HepG2 (cell line): ENCODE measurements around the gene PCIF1. TPM values are rescaled to one million over a fixed set of nuclear protein-coding genes. Genes with fewer than 3 reads are reported as not detected.

Experiments used
- FOXA1 ChIP-seq, 2 experiments: fragments of 450-650 bp in 1 of 2; sonication (generic) in 1 of 2; formaldehyde crosslinking in 1 of 2; IDR thresholded peaks; 2 replicates each; pipeline versions ENCODE4 v1.4.0 to v1.6.1; 2016 to 2020; ENCODE audit warnings: missing genetic modification reagents in 1 of 2
- KDM5B ChIP-seq: sonication (generic); formaldehyde crosslinking; IDR thresholded peaks from 2 replicates; pipeline ENCODE4 v1.4.0; 2020; ENCODE audit warnings: missing genetic modification reagents, mild to moderate bottlenecking, borderline replicate concordance
- MIER2 ChIP-seq: IDR thresholded peaks from 2 replicates; pipeline ENCODE4 v1.6.1; 2016; ENCODE audit warnings: missing biosample characterization, missing genetic modification reagents
- NR2C2 ChIP-seq: sonication (generic); formaldehyde crosslinking; IDR thresholded peaks from 2 replicates; pipeline ENCODE4 v1.4.0; 2020; ENCODE audit warnings: missing genetic modification reagents, mild to moderate bottlenecking, moderate library complexity, borderline replicate concordance
- PHB2 ChIP-seq: fragments of 450-650 bp; IDR thresholded peaks from 2 replicates; pipeline ENCODE4 v1.6.1; 2018; ENCODE audit not compliant: partially characterized antibody
- ZBTB21 ChIP-seq: sonication (generic); formaldehyde crosslinking; IDR thresholded peaks from 2 replicates; pipeline ENCODE4 v1.4.0; 2020; ENCODE audit warnings: missing genetic modification reagents
- ZBTB3 ChIP-seq: sonication (generic); formaldehyde crosslinking; IDR thresholded peaks from 2 replicates; pipeline ENCODE4 v1.4.0; 2020; ENCODE audit warnings: low read depth, mild to moderate bottlenecking, moderate library complexity, missing genetic modification reagents, borderline replicate concordance
- polyA plus RNA-seq, 8 experiments: library from polyadenylated mRNA; depleted of rRNA in 3 of 8; stranded (reverse) in 7 of 8; unstranded in 1 of 8; fragments of >200 nt; fragmentation: Illumina TruSeq in 4 of 8; extraction: Trizol in 4 of 8; gene quantifications; 2 replicates each; pipeline versions ENCODE4 v1.2.1 to v1.2.3, GENCODE V29; 2011 to 2016; ENCODE audit warnings: low read depth in 4 of 8, missing spikeins in 1 of 8, mixed read lengths in 1 of 8; ENCODE audit not compliant: insufficient read depth in 1 of 8
- total RNA-seq, 5 experiments: library from RNA; depleted of rRNA; stranded (reverse); fragments of >200 nt; fragmentation: Illumina TruSeq; extraction: Trizol; gene quantifications; 2 replicates each; pipeline ENCODE4 v1.2.3, GENCODE V29; 2016; ENCODE audit warnings: low read depth in 1 of 5
- TF ChIP-seq, protein P1 (sequence below): sonication (generic); formaldehyde crosslinking; IDR thresholded peaks from 2 replicates; pipeline ENCODE4 v1.4.0; 2020; ENCODE audit warnings: mild to moderate bottlenecking, low read depth, missing genetic modification reagents
- TF ChIP-seq, protein P2 (sequence below): sonication (generic); formaldehyde crosslinking; IDR thresholded peaks from 2 replicates; pipeline ENCODE4 v1.4.0; 2020; ENCODE audit warnings: missing genetic modification reagents
- TF ChIP-seq, protein P3 (sequence below): IDR thresholded peaks from 2 replicates; pipeline ENCODE4 v1.6.1; 2016; ENCODE audit warnings: mild to moderate bottlenecking, missing biosample characterization, missing genetic modification reagents
- TF ChIP-seq, protein P4 (sequence below): sonication (generic); formaldehyde crosslinking; conservative IDR thresholded peaks from 2 replicates; pipeline ENCODE4 v1.8.1; 2023; ENCODE audit warnings: missing genetic modification reagents
- TF ChIP-seq, protein P5 (sequence below): sonication (generic); formaldehyde crosslinking; IDR thresholded peaks from 2 replicates; pipeline ENCODE4 v1.4.0; 2020; ENCODE audit warnings: missing genetic modification reagents
- TF ChIP-seq, protein P6 (sequence below): fragments of 450-650 bp; IDR thresholded peaks from 2 replicates; pipeline ENCODE4 v1.6.1; 2017
- TF ChIP-seq, protein P7 (sequence below): sonication (generic); formaldehyde crosslinking; IDR thresholded peaks from 2 replicates; pipeline ENCODE4 v1.4.0; 2020; ENCODE audit warnings: missing genetic modification reagents, borderline replicate concordance

Gene PCIF1
- total and polyA plus RNA-seq, 2 of the 13 experiments (the other 11 are each of a cell fraction or from before 2014, with no cell fraction given), result 20.9 to 24.4 TPM

- TF ChIP-seq FOXA1 (IDR thresholded peaks at IDR 0.05), result no peak
- TF ChIP-seq FOXA1 (CRISPR knock-in tag; IDR thresholded peaks at IDR 0.05), result no peak
- TF ChIP-seq NR2C2 (CRISPR knock-in tag), result no peak
- no peak for TF ChIP-seq ZBTB21 (CRISPR knock-in tag)
- TF ChIP-seq, protein P1, sequence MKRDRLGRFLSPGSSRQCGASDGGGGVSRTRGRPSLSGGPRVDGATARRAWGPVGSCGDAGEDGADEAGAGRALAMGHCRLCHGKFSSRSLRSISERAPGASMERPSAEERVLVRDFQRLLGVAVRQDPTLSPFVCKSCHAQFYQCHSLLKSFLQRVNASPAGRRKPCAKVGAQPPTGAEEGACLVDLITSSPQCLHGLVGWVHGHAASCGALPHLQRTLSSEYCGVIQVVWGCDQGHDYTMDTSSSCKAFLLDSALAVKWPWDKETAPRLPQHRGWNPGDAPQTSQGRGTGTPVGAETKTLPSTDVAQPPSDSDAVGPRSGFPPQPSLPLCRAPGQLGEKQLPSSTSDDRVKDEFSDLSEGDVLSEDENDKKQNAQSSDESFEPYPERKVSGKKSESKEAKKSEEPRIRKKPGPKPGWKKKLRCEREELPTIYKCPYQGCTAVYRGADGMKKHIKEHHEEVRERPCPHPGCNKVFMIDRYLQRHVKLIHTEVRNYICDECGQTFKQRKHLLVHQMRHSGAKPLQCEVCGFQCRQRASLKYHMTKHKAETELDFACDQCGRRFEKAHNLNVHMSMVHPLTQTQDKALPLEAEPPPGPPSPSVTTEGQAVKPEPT (CRISPR knock-in tag), result no peak
- TF ChIP-seq, protein P2, sequence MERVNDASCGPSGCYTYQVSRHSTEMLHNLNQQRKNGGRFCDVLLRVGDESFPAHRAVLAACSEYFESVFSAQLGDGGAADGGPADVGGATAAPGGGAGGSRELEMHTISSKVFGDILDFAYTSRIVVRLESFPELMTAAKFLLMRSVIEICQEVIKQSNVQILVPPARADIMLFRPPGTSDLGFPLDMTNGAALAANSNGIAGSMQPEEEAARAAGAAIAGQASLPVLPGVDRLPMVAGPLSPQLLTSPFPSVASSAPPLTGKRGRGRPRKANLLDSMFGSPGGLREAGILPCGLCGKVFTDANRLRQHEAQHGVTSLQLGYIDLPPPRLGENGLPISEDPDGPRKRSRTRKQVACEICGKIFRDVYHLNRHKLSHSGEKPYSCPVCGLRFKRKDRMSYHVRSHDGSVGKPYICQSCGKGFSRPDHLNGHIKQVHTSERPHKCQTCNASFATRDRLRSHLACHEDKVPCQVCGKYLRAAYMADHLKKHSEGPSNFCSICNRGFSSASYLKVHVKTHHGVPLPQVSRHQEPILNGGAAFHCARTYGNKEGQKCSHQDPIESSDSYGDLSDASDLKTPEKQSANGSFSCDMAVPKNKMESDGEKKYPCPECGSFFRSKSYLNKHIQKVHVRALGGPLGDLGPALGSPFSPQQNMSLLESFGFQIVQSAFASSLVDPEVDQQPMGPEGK (CRISPR knock-in tag), result no peak
- TF ChIP-seq, protein P3, sequence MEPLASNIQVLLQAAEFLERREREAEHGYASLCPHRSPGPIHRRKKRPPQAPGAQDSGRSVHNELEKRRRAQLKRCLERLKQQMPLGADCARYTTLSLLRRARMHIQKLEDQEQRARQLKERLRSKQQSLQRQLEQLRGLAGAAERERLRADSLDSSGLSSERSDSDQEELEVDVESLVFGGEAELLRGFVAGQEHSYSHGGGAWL (CRISPR knock-in tag), result no peak
- TF ChIP-seq, protein P4, sequence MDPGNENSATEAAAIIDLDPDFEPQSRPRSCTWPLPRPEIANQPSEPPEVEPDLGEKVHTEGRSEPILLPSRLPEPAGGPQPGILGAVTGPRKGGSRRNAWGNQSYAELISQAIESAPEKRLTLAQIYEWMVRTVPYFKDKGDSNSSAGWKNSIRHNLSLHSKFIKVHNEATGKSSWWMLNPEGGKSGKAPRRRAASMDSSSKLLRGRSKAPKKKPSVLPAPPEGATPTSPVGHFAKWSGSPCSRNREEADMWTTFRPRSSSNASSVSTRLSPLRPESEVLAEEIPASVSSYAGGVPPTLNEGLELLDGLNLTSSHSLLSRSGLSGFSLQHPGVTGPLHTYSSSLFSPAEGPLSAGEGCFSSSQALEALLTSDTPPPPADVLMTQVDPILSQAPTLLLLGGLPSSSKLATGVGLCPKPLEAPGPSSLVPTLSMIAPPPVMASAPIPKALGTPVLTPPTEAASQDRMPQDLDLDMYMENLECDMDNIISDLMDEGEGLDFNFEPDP, result no peak
- TF ChIP-seq KDM5B (CRISPR knock-in tag), result no peak; the same call in 1 of the 2 replicates
- TF ChIP-seq, protein P5, sequence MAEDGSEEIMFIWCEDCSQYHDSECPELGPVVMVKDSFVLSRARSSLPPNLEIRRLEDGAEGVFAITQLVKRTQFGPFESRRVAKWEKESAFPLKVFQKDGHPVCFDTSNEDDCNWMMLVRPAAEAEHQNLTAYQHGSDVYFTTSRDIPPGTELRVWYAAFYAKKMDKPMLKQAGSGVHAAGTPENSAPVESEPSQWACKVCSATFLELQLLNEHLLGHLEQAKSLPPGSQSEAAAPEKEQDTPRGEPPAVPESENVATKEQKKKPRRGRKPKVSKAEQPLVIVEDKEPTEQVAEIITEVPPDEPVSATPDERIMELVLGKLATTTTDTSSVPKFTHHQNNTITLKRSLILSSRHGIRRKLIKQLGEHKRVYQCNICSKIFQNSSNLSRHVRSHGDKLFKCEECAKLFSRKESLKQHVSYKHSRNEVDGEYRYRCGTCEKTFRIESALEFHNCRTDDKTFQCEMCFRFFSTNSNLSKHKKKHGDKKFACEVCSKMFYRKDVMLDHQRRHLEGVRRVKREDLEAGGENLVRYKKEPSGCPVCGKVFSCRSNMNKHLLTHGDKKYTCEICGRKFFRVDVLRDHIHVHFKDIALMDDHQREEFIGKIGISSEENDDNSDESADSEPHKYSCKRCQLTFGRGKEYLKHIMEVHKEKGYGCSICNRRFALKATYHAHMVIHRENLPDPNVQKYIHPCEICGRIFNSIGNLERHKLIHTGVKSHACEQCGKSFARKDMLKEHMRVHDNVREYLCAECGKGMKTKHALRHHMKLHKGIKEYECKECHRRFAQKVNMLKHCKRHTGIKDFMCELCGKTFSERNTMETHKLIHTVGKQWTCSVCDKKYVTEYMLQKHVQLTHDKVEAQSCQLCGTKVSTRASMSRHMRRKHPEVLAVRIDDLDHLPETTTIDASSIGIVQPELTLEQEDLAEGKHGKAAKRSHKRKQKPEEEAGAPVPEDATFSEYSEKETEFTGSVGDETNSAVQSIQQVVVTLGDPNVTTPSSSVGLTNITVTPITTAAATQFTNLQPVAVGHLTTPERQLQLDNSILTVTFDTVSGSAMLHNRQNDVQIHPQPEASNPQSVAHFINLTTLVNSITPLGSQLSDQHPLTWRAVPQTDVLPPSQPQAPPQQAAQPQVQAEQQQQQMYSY, result no peak
- no peak for TF ChIP-seq MIER2
- TF ChIP-seq, protein P6, sequence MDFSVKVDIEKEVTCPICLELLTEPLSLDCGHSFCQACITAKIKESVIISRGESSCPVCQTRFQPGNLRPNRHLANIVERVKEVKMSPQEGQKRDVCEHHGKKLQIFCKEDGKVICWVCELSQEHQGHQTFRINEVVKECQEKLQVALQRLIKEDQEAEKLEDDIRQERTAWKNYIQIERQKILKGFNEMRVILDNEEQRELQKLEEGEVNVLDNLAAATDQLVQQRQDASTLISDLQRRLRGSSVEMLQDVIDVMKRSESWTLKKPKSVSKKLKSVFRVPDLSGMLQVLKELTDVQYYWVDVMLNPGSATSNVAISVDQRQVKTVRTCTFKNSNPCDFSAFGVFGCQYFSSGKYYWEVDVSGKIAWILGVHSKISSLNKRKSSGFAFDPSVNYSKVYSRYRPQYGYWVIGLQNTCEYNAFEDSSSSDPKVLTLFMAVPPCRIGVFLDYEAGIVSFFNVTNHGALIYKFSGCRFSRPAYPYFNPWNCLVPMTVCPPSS, result no peak
- no peak for TF ChIP-seq PHB2
- TF ChIP-seq, protein P7, sequence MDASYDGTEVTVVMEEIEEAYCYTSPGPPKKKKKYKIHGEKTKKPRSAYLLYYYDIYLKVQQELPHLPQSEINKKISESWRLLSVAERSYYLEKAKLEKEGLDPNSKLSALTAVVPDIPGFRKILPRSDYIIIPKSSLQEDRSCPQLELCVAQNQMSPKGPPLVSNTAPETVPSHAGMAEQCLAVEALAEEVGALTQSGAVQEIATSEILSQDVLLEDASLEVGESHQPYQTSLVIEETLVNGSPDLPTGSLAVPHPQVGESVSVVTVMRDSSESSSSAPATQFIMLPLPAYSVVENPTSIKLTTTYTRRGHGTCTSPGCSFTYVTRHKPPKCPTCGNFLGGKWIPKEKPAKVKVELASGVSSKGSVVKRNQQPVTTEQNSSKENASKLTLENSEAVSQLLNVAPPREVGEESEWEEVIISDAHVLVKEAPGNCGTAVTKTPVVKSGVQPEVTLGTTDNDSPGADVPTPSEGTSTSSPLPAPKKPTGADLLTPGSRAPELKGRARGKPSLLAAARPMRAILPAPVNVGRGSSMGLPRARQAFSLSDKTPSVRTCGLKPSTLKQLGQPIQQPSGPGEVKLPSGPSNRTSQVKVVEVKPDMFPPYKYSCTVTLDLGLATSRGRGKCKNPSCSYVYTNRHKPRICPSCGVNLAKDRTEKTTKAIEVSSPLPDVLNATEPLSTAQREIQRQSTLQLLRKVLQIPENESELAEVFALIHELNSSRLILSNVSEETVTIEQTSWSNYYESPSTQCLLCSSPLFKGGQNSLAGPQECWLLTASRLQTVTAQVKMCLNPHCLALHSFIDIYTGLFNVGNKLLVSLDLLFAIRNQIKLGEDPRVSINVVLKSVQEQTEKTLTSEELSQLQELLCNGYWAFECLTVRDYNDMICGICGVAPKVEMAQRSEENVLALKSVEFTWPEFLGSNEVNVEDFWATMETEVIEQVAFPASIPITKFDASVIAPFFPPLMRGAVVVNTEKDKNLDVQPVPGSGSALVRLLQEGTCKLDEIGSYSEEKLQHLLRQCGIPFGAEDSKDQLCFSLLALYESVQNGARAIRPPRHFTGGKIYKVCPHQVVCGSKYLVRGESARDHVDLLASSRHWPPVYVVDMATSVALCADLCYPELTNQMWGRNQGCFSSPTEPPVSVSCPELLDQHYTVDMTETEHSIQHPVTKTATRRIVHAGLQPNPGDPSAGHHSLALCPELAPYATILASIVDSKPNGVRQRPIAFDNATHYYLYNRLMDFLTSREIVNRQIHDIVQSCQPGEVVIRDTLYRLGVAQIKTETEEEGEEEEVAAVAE (CRISPR knock-in tag), result no peak; the same call in 1 of the 2 replicates
- no peak for TF ChIP-seq ZBTB3 (CRISPR knock-in tag)
These were observed 36.9 kb downstream of the PCIF1 start (continued) for GRCh38 chr20:45971425-45971674.
